HEK293T (cell line): ENCODE measurements around the gene JMJD4.

ENCODE experiments used
- CTCF ChIA-PET: fragments of 350-600 bp; formaldehyde crosslinking; extraction: SDS; loops from one replicate; lab custom pipeline; 2021; ENCODE audit warnings: antibody characterized with exemption, inconsistent platforms; lab: Yijun Ruan, JAX
- POLR2A ChIA-PET: fragments of 350-600 bp; formaldehyde crosslinking; extraction: SDS; loops from one replicate; lab custom pipeline; 2020; ENCODE audit warnings: antibody characterized with exemption, inconsistent platforms; lab: Yijun Ruan, JAX
- DNase-seq: peaks from one replicate; pipeline ENCODE4 v3.0.0; 2012; ENCODE audit warnings: mixed read lengths; ENCODE audit errors: extremely low spot score
- ARNT ChIP-seq: fragments of 450-650 bp; IDR thresholded peaks from 2 replicates; pipeline ENCODE4 v1.6.1; 2017; ENCODE audit warnings: mild to moderate bottlenecking
- BHLHE40 ChIP-seq: fragments of 450-650 bp; IDR thresholded peaks from 2 replicates; pipeline ENCODE4 v1.6.1; 2016; ENCODE audit warnings: mild to moderate bottlenecking, moderate library complexity, borderline replicate concordance
- CTBP1 ChIP-seq: fragments of 450-650 bp; IDR thresholded peaks from 2 replicates; pipeline ENCODE4 v1.6.1; 2016; ENCODE audit warnings: borderline replicate concordance
- ELF4 ChIP-seq: fragments of 450-650 bp; IDR thresholded peaks from 2 replicates; pipeline ENCODE4 v1.6.1; 2017; ENCODE audit warnings: antibody characterized with exemption
- FOXA1 ChIP-seq: fragments of 450-650 bp; IDR thresholded peaks from 2 replicates; pipeline ENCODE4 v1.6.1; 2016; ENCODE audit warnings: mild to moderate bottlenecking
- FOXK2 ChIP-seq: fragments of 450-650 bp; IDR thresholded peaks from 2 replicates; pipeline ENCODE4 v1.6.1; 2016; ENCODE audit warnings: mild to moderate bottlenecking
- FOXM1 ChIP-seq: fragments of 450-650 bp; IDR thresholded peaks from 2 replicates; pipeline ENCODE4 v1.6.1; 2017; ENCODE audit warnings: mild to moderate bottlenecking, borderline replicate concordance
- HDGF ChIP-seq: fragments of 450-650 bp; IDR thresholded peaks from 2 replicates; pipeline ENCODE4 v1.6.1; 2017; ENCODE audit warnings: antibody characterized with exemption, borderline replicate concordance
- L3MBTL2 ChIP-seq: fragments of 450-650 bp; conservative IDR thresholded peaks from 2 replicates; pipeline ENCODE4 v1.6.1; 2016; ENCODE audit warnings: mild to moderate bottlenecking
- LEF1 ChIP-seq: fragments of 450-650 bp; IDR thresholded peaks from 2 replicates; pipeline ENCODE4 v1.6.1; 2017; ENCODE audit warnings: mild to moderate bottlenecking, borderline replicate concordance
- NFRKB ChIP-seq: fragments of 450-650 bp; IDR thresholded peaks from 2 replicates; pipeline ENCODE4 v1.6.1; 2016; ENCODE audit warnings: mild to moderate bottlenecking, moderate library complexity
- PKNOX1 ChIP-seq: fragments of 450-650 bp; IDR thresholded peaks from 2 replicates; pipeline ENCODE4 v1.6.1; 2016
- SP1 ChIP-seq: fragments of 450-650 bp; IDR thresholded peaks from 2 replicates; pipeline ENCODE4 v1.6.1; 2017
- SUZ12 ChIP-seq: fragments of 450-650 bp; IDR thresholded peaks from 2 replicates; pipeline ENCODE4 v1.6.1; 2016; ENCODE audit warnings: mild to moderate bottlenecking
- TARDBP ChIP-seq: fragments of 450-650 bp; IDR thresholded peaks from 2 replicates; pipeline ENCODE4 v1.6.1; 2016
- ZNF384 ChIP-seq: fragments of 450-650 bp; IDR thresholded peaks from 2 replicates; pipeline ENCODE4 v1.6.1; 2016

JMJD4 gene

GRCh38 chr1:227731241-227731677 lies 3.8 kb downstream of the JMJD4 start:
- CTCF ChIA-PET, result interaction anchor here (0.6 kb wide), 1 partner anchor 397 kb away, joined by 6 read pairs; no protein-coding TSS in a partner anchor
- DNase-seq, result no peak
- POLR2A ChIA-PET, result interaction anchor here (1.2 kb wide), 1 partner anchor 155 kb away, joined by 3 read pairs; no protein-coding TSS in a partner anchor
- TF ChIP-seq TARDBP, result no peak
- TF ChIP-seq ZNF384, result no peak

- ChIA-PET CTCF (interaction anchor here (0.6 kb wide), 1 partner anchor 396 kb away, joined by 6 read pairs; no protein-coding TSS in a partner anchor), POLR2A (interaction anchor here (1.0 to 1.2 kb wide), 2 partner anchors 9 to 156 kb away, joined by 3 read pairs; no protein-coding TSS in a partner anchor)
- no peak for TF ChIP-seq SUZ12
- no peak for TF ChIP-seq ELF4
- peak; percentile 44; the same call in 1 of the 2 replicates for TF ChIP-seq HDGF
- TF ChIP-seq FOXM1, result no peak
- no peak for DNase-seq
Observed at GRCh38 chr1:227730630-227731151, 4.4 kb downstream of the JMJD4 start.

DNA sequence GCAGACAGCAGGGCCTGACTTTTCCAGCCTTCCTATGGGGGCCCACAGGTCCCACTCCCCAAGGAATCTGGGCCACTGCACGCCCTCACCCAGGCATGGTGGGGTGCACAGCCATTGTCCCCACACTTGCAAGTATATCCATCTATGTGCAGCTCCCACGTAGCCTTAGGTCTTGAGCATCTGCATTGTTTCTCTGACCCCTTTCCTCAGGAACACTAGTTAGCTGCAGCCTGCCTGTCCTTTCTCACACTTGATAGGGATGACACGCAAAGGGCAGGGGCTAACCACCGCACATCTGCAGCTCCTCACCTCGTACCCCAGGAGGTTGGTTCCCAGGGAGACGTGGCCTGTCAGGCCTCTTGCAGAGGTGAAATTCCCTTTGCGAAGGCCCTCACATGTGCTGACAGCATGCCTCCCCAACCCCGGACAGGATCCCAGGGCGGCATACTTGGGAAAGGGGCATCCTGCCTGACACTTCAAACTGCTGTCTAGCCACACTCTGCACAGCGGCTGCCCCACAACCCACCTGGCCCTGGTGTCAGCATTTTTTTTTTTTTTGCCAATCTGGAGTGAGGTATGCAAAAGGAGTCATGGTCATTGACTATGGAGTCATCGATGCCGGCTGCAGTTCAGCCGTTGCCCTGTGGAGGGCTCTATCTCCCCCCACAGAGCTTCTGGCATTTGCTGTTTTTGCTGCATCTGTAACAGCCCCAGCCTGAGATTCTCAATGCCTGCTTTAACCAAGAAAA lies 5.0 kb downstream of the JMJD4 start:
- no peak for TF ChIP-seq FOXM1
- TF ChIP-seq PKNOX1, result no peak
- TF ChIP-seq ARNT, result no peak
- no peak for TF ChIP-seq NFRKB
- no peak; the same call in 1 of the 2 replicates for TF ChIP-seq HDGF
- TF ChIP-seq SP1, result no peak
- TF ChIP-seq SUZ12, result no peak
- no peak for TF ChIP-seq CTBP1
- TF ChIP-seq FOXK2, result no peak
- TF ChIP-seq LEF1, result no peak
- TF ChIP-seq L3MBTL2, result peak; percentile 36; the same call in 1 of the 2 replicates
- peak; percentile 90 for TF ChIP-seq ZNF384
- TF ChIP-seq BHLHE40, result no peak
- ChIA-PET POLR2A (interaction anchor here (1.0 to 1.2 kb wide), 3 partner anchors 10 to 224 kb away, joined by 3 to 4 read pairs (median 3); no protein-coding TSS in a partner anchor), CTCF (interaction anchor here (0.6 kb wide), 1 partner anchor 281 kb away, joined by 3 read pairs; no protein-coding TSS in a partner anchor)
- peak; percentile 78 for DNase-seq

GRCh38 chr1:227729144-227729880 lies 5.8 kb downstream of the JMJD4 start:
- TF ChIP-seq ARNT (no peak), ELF4 (no peak; the same call in 1 of the 2 replicates), SUZ12 (no peak), FOXA1 (no peak), FOXM1 (no peak), FOXK2 (no peak), LEF1 (no peak), HDGF (no peak), SP1 (no peak), L3MBTL2 (no peak), PKNOX1 (no peak), TARDBP (no peak), CTBP1 (no peak), ZNF384 (no peak), NFRKB (no peak), BHLHE40 (no peak)
- DNase-seq, result no peak
- CTCF ChIA-PET, result no interaction called here
- POLR2A ChIA-PET, result interaction anchor here (1.1 kb wide), 1 partner anchor 224 kb away, joined by 4 read pairs; no protein-coding TSS in a partner anchor

DNA sequence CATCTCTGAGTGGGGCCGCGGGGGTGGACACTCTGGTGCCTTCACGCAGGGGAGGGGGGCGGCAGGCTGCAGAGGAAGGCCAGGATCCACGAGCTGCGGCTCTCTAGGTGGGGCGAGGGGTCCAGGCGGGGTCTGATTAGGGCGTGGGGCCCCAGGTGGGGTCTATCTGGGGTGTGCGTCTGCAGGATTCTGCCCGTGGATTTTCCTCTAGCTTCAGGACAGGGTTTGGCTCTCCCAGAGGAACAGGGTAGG lies 6.3 kb downstream of the JMJD4 start:
- ChIA-PET CTCF (no interaction called here), POLR2A (interaction anchor here (1.1 kb wide), 1 partner anchor 225 kb away, joined by 4 read pairs; no protein-coding TSS in a partner anchor)
- DNase-seq, result no peak
- TF ChIP-seq ARNT (no peak), BHLHE40 (no peak), ZNF384 (no peak), SP1 (no peak), LEF1 (no peak), SUZ12 (no peak), CTBP1 (no peak), NFRKB (no peak), FOXA1 (no peak), L3MBTL2 (no peak), ELF4 (no peak), FOXK2 (no peak), HDGF (no peak), TARDBP (no peak), PKNOX1 (no peak), FOXM1 (no peak)
